Trophoblast cell (in vitro differentiated cells and primary cell): ENCODE data around the gene RPLP2. TPM values are rescaled to one million over a fixed set of nuclear protein-coding genes. Genes with fewer than 3 reads are reported as not detected.
A peak's percentile ranks its signal among the peaks of the same experiment; 100 is the strongest.

Experiments used
- DNase-seq, 2 donors: peaks; one replicate each; pipeline ENCODE4 v3.0.0-alpha.2; 2016
- H2AFZ ChIP-seq: 2 replicates; pipeline ENCODE4 v1.6.1; 2013; ENCODE audit warnings: low read length, moderate library complexity, mild to moderate bottlenecking; ENCODE audit not compliant: insufficient read depth, poor library complexity
- H2AK5ac ChIP-seq: 2 replicates; pipeline ENCODE4 v1.6.1; 2013; ENCODE audit warnings: mild to moderate bottlenecking, low read length
- H2BK120ac ChIP-seq: 2 replicates; pipeline ENCODE4 v1.6.1; 2013; ENCODE audit warnings: low read length, mild to moderate bottlenecking, moderate library complexity; ENCODE audit not compliant: insufficient read depth, poor library complexity
- H2BK12ac ChIP-seq: 2 replicates; pipeline ENCODE4 v1.6.1; 2013; ENCODE audit warnings: mild to moderate bottlenecking, low read length, moderate library complexity
- H2BK5ac ChIP-seq: 2 replicates; pipeline ENCODE4 v1.6.1; 2013; ENCODE audit warnings: low read length, low read depth, moderate library complexity, mild to moderate bottlenecking; ENCODE audit not compliant: poor library complexity
- H3K14ac ChIP-seq: 2 replicates; pipeline ENCODE4 v1.6.1; 2013; ENCODE audit warnings: mild to moderate bottlenecking, low read length
- H3K18ac ChIP-seq: 2 replicates; pipeline ENCODE4 v1.6.1; 2013; ENCODE audit warnings: mild to moderate bottlenecking, low read length
- H3K23ac ChIP-seq: 2 replicates; pipeline ENCODE4 v1.6.1; 2013; ENCODE audit warnings: low read length
- H3K27ac ChIP-seq: 2 replicates; pipeline ENCODE4 v1.5.1; 2013; ENCODE audit warnings: low read depth, mild to moderate bottlenecking, inconsistent platforms, low read length, moderate library complexity
- H3K27me3 ChIP-seq: 2 replicates; pipeline ENCODE4 v1.6.1; 2013; ENCODE audit warnings: inconsistent platforms, mild to moderate bottlenecking, low read length, moderate library complexity; ENCODE audit not compliant: insufficient read depth
- H3K36me3 ChIP-seq, 2 experiments: 1 replicate in 1 of 2; 2 replicates in 1 of 2; pipeline ENCODE4 v1.6.1; 2013; ENCODE audit warnings: low read length in 2 of 2, mild to moderate bottlenecking in 2 of 2, moderate library complexity in 1 of 2; ENCODE audit not compliant: insufficient read depth in 2 of 2, control insufficient read depth in 1 of 2
- H3K4ac ChIP-seq: 2 replicates; pipeline ENCODE4 v1.6.1; 2013; ENCODE audit warnings: low read depth, mild to moderate bottlenecking, low read length, moderate library complexity
- H3K4me1 ChIP-seq, 2 experiments: 1 replicate in 1 of 2; 2 replicates in 1 of 2; pipeline ENCODE4 v1.6.1; 2013; ENCODE audit warnings: low read length in 2 of 2, mild to moderate bottlenecking in 2 of 2, moderate library complexity in 1 of 2; ENCODE audit not compliant: insufficient read depth in 2 of 2, control insufficient read depth in 1 of 2
- H3K4me2 ChIP-seq: 2 replicates; pipeline ENCODE4 v1.6.1; 2013; ENCODE audit warnings: inconsistent platforms, mild to moderate bottlenecking, low read length, moderate library complexity
- H3K4me3 ChIP-seq: 2 replicates; pipeline ENCODE4 v1.5.1; 2013; ENCODE audit warnings: mild to moderate bottlenecking, low read depth, low read length, inconsistent platforms
- H3K79me1 ChIP-seq: one replicate; pipeline ENCODE4 v1.6.1; 2013; ENCODE audit warnings: low read length
- H3K79me2 ChIP-seq: 2 replicates; pipeline ENCODE4 v1.6.1; 2013; ENCODE audit warnings: low read length, mild to moderate bottlenecking; ENCODE audit not compliant: control insufficient read depth, insufficient read depth, poor library complexity
- H3K9ac ChIP-seq: 2 replicates; pipeline ENCODE4 v1.6.1; 2013; ENCODE audit warnings: mild to moderate bottlenecking, low read length
- H3K9me3 ChIP-seq: 2 replicates; pipeline ENCODE4 v1.6.1; 2013; ENCODE audit warnings: low read depth, mild to moderate bottlenecking, control low read depth, inconsistent platforms, low read length; ENCODE audit not compliant: insufficient read depth
- H4K12ac ChIP-seq: 2 replicates; pipeline ENCODE4 v1.6.1; 2013; ENCODE audit warnings: low read depth, mild to moderate bottlenecking, low read length, moderate library complexity
- H4K8ac ChIP-seq: 2 replicates; pipeline ENCODE4 v1.6.1; 2013; ENCODE audit warnings: low read depth, mild to moderate bottlenecking, low read length, moderate library complexity
- H4K91ac ChIP-seq: one replicate; pipeline ENCODE4 v1.6.1; 2013; ENCODE audit warnings: low read depth, mild to moderate bottlenecking, low read length, moderate library complexity
- WGBS: extraction: QIAGEN DNeasy Blood & Tissue Kit; methylation state at CpG from one replicate; pipeline ENCODE4 v1.1.7; 2013; ENCODE audit warnings: missing lambda C conversion rate; ENCODE audit not compliant: insufficient read length, insufficient coverage; ENCODE audit errors: extremely low coverage; 5-methylcytosine and 5-hydroxymethylcytosine counted together
- polyA plus RNA-seq: library from polyadenylated mRNA; stranded (reverse); fragments of 200-250 nt; gene quantifications from 2 replicates; pipeline ENCODE4 v1.2.3, GENCODE V29; 2013

Gene RPLP2
- 4,387 and 4,434 TPM in 2 replicates for polyA plus RNA-seq

- peak within 1 kb of the TSS; percentile 97 for H3K27ac ChIP-seq
- DNase-seq = peak; percentile 98 to 99
- peak within 1 kb of the TSS; percentile 97 for H3K18ac ChIP-seq
- peaks cover 29 to 31% of the 10 kb centered on the region in 2 experiments for H3K36me3 ChIP-seq
- H4K12ac ChIP-seq = peak within 1 kb of the TSS; percentile 90
- H3K4ac ChIP-seq = peak within 1 kb of the TSS; percentile 98
- peak within 1 kb of the TSS; percentile 99 for H4K91ac ChIP-seq
- no peak within 1 kb of the TSS for H3K23ac ChIP-seq
- peak within 1 kb of the TSS; percentile 95 for H3K4me3 ChIP-seq
- WGBS = no CpG with 5 or more reads among the region's 81 CpGs
- peaks cover 2% of the 10 kb centered on the region for H3K9me3 ChIP-seq
- peak within 1 kb of the TSS; percentile 56 for H2BK12ac ChIP-seq
- H3K27me3 ChIP-seq = no peaks in the 10 kb centered on the region
- peak within 1 kb of the TSS; percentile 99 for H4K8ac ChIP-seq
- H3K9ac ChIP-seq = peak within 1 kb of the TSS; percentile 98
- peak within 1 kb of the TSS; percentile 97 for H2BK5ac ChIP-seq
- peak within 1 kb of the TSS; percentile 93 for H2AK5ac ChIP-seq
- peak within 1 kb of the TSS; percentile 80 for H3K4me2 ChIP-seq
- H3K4me1 ChIP-seq = peaks cover 15 to 20% of the 10 kb centered on the region in 2 experiments
- peaks cover 24% of the 10 kb centered on the region for H3K79me1 ChIP-seq
- peaks cover 25% of the 10 kb centered on the region for H3K79me2 ChIP-seq
- H2AFZ ChIP-seq = peak within 1 kb of the TSS; percentile 90
- H3K14ac ChIP-seq = peak within 1 kb of the TSS; percentile 98
- H2BK120ac ChIP-seq = peak within 1 kb of the TSS; percentile 98
These were observed at the start of gene RPLP2 for GRCh38 chr11:809287-810039. TSS of gene RPLP2 (plus strand) at chr11:809967. CDS start at chr11:810235, 268 bp downstream.

DNA sequence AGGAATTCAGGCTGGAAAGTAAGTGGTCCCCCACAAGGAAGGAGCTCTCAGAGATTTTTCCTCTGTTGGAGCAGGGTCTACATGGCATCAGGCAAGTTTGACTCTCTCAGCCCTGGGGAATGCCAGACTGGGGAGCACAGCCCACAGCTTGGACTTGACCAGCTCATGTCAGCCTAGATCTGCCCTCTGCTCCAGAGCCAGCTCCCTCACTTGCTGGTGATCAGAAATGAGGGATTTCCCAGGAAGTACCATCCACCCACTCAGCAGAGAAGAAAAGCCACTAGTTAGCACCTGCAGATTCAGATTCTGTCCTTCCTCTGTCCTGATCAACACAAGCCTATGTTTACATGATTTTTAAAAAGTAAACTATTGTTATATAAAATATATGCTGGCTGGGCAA lies 49.5 kb upstream of the RPLP2 start:
- Histone ChIP-seq H3K79me1 (no peaks in the 10 kb centered on the region), H2BK5ac (no peak overlapping the region), H3K18ac (no peak overlapping the region), H4K8ac (no peak overlapping the region), H4K91ac (no peak overlapping the region), H3K36me3 (peaks cover 73% of the 10 kb centered on the region in 2 experiments), H3K4me3 (no peak overlapping the region), H3K4ac (no peak overlapping the region), H3K27me3 (no peaks in the 10 kb centered on the region), H3K79me2 (no peaks in the 10 kb centered on the region), H3K4me1 (no peaks in the 10 kb centered on the region), H3K4me2 (no peak overlapping the region), H3K9ac (no peak overlapping the region), H3K27ac (no peak overlapping the region), H4K12ac (no peak overlapping the region), H3K9me3 (no peaks in the 10 kb centered on the region), H3K14ac (no peak overlapping the region), H3K23ac (no peak overlapping the region), H2BK120ac (no peak overlapping the region), H2AK5ac (no peak overlapping the region), H2BK12ac (no peak overlapping the region), H2AFZ (no peak overlapping the region)
- DNase-seq = no peak

- no peak overlapping the region for H2AK5ac ChIP-seq
- no peak overlapping the region for H4K91ac ChIP-seq
- no peak overlapping the region for H3K9ac ChIP-seq
- H3K4me1 ChIP-seq = no peaks in the 10 kb centered on the region
- no peak overlapping the region for H2BK5ac ChIP-seq
- H3K27ac ChIP-seq = no peak overlapping the region
- no peaks in the 10 kb centered on the region for H3K79me1 ChIP-seq
- no peaks in the 10 kb centered on the region for H3K27me3 ChIP-seq
- H3K9me3 ChIP-seq = no peaks in the 10 kb centered on the region
- no peak overlapping the region for H3K14ac ChIP-seq
- H3K79me2 ChIP-seq = no peaks in the 10 kb centered on the region
- no peak overlapping the region for H3K4me3 ChIP-seq
- no peak overlapping the region for H2BK120ac ChIP-seq
- peaks cover 76% of the 10 kb centered on the region in 2 experiments for H3K36me3 ChIP-seq
- WGBS = no CpG with 5 or more reads among the region's 8 CpGs
- H3K4me2 ChIP-seq = no peak overlapping the region
- no peak overlapping the region for H3K4ac ChIP-seq
- no peak overlapping the region for H4K8ac ChIP-seq
- H2AFZ ChIP-seq = no peak overlapping the region
- no peak overlapping the region for H4K12ac ChIP-seq
- H3K18ac ChIP-seq = no peak overlapping the region
- DNase-seq = no peak
- no peak overlapping the region for H3K23ac ChIP-seq
- H2BK12ac ChIP-seq = no peak overlapping the region
These were observed 48.1 kb upstream of the RPLP2 start for GRCh38 chr11:761526-762108.

DNA sequence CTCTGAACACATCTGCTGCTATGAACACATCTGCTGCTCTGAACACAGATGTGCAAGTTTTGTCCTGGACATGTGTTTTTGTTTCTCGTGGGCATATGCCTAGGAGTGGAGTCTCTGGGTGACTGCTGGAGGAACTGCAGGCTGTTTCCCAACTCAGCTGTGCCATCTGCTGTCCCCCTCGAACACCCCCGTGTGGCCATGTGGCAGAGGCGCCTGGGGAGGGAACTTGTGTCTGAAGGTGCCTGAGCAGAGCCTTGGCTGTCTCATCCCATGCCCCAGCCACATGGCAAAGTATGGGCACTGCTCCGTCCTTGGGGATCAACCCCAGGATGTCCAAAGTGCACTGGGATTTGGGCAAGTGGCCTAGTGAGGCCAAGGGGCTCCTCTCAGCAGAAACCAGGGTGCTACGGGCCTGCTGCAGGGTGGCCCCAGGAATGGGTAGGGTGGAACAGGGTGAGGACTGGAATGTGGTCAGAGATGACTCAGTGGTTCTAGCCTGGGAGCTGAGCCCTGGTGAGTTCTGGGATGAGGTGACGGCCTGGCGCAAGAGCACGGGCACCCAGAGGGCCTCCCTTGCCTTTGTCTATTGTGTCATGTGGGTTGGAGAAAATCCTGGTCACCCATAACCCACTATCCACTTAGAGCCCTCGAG lies 47.2 kb upstream of the RPLP2 start:
- Histone ChIP-seq H4K12ac (no peak overlapping the region), H3K4ac (no peak overlapping the region), H3K79me1 (no peaks in the 10 kb centered on the region), H3K9ac (no peak overlapping the region), H2BK12ac (no peak overlapping the region), H3K27me3 (no peaks in the 10 kb centered on the region), H3K79me2 (no peaks in the 10 kb centered on the region), H3K36me3 (peaks cover 76 to 77% of the 10 kb centered on the region in 2 experiments), H3K4me3 (no peak overlapping the region), H3K27ac (no peak overlapping the region), H4K8ac (no peak overlapping the region), H4K91ac (no peak overlapping the region), H3K23ac (no peak overlapping the region), H2BK120ac (no peak overlapping the region), H3K9me3 (no peaks in the 10 kb centered on the region), H3K4me2 (no peak overlapping the region), H3K18ac (no peak overlapping the region), H3K4me1 (no peaks in the 10 kb centered on the region), H3K14ac (no peak overlapping the region), H2BK5ac (no peak overlapping the region), H2AK5ac (no peak overlapping the region), H2AFZ (no peak overlapping the region)
- DNase-seq = peak; percentile 42 to 61
- no CpG with 5 or more reads among the region's 10 CpGs for WGBS
